Neural cell (in vitro differentiated cells): ENCODE results near the gene CDK5RAP2. TPM values are rescaled to one million over a fixed set of nuclear protein-coding genes. Genes with fewer than 3 reads are reported as not detected.

ENCODE experiments used
- H2AFZ ChIP-seq: fragments of 200-600, 300-800 bp; sonication (generic), shearing (Covaris generic); 2 replicates; pipeline ENCODE4 v1.6.0; 2014; ENCODE audit warnings: low read depth, mild to moderate bottlenecking, antibody characterized with exemption, low read length, moderate library complexity
- H3F3A ChIP-seq: fragments of 200-600 bp; shearing (Covaris generic); 2 replicates; pipeline ENCODE4 v1.6.1; 2016; ENCODE audit warnings: mild to moderate bottlenecking, moderate library complexity, mixed read lengths, antibody characterized with exemption, low read length; ENCODE audit not compliant: insufficient read depth, poor library complexity, severe bottlenecking
- H3K27ac ChIP-seq: fragments of 200-600, 300-800 bp; sonication (generic), shearing (Covaris generic); 2 replicates; pipeline ENCODE4 v1.5.1; 2014; ENCODE audit warnings: mild to moderate bottlenecking, low read length, moderate library complexity
- H3K27me3 ChIP-seq: fragments of 300-800, 200-600 bp; sonication (generic), shearing (Covaris generic); 2 replicates; pipeline ENCODE4 v1.6.0; 2014; ENCODE audit warnings: mild to moderate bottlenecking, low read depth, low read length, moderate library complexity; ENCODE audit not compliant: insufficient read depth
- H3K36me3 ChIP-seq: fragments of 300-800, 200-600 bp; sonication (generic), shearing (Covaris generic); 2 replicates; pipeline ENCODE4 v1.5.1; 2014; ENCODE audit warnings: mild to moderate bottlenecking, antibody characterized with exemption, low read length, moderate library complexity; ENCODE audit not compliant: insufficient read depth
- H3K4me2 ChIP-seq: fragments of 300-800, 200-600 bp; sonication (generic), shearing (Covaris generic); 2 replicates; pipeline ENCODE4 v1.6.0; 2014; ENCODE audit warnings: mild to moderate bottlenecking, low read length
- H3K4me3 ChIP-seq: fragments of 300-800, 200-600 bp; sonication (generic), shearing (Covaris generic); 2 replicates; pipeline ENCODE4 v1.5.1; 2014; ENCODE audit warnings: mild to moderate bottlenecking, low read length, moderate library complexity
- H3K79me2 ChIP-seq: fragments of 200-600 bp; shearing (Covaris generic); replicated peaks from 2 replicates; pipeline ENCODE4 v1.6.0; 2014; ENCODE audit warnings: mild to moderate bottlenecking, low read length, moderate library complexity; ENCODE audit not compliant: insufficient read depth
- H3K9ac ChIP-seq: fragments of 300-800, 200-600 bp; sonication (generic), shearing (Covaris generic); 2 replicates; pipeline ENCODE4 v1.6.1; 2016; ENCODE audit warnings: mild to moderate bottlenecking, low read length, mixed read lengths
- H3K9me2 ChIP-seq: fragments of 200-600 bp; shearing (Covaris generic); 2 replicates; pipeline ENCODE4 v1.6.1; 2016; ENCODE audit warnings: mild to moderate bottlenecking, low read length, mixed read lengths; ENCODE audit not compliant: insufficient read depth
- H3K9me3 ChIP-seq: fragments of 200-600, 300-800 bp; sonication (generic), shearing (Covaris generic); 2 replicates; pipeline ENCODE4 v1.6.1; 2016; ENCODE audit warnings: mild to moderate bottlenecking, mixed run types, low read length, moderate library complexity, mixed read lengths
- H4K20me1 ChIP-seq: fragments of 200-600 bp; shearing (Covaris generic); 2 replicates; pipeline ENCODE4 v1.6.1; 2016; ENCODE audit warnings: mild to moderate bottlenecking, mixed run types; ENCODE audit not compliant: insufficient read depth
- EP300 ChIP-seq: fragments of 450-650 bp; conservative IDR thresholded peaks from 2 replicates; pipeline ENCODE4 v1.6.1; 2014; ENCODE audit warnings: antibody characterized with exemption, mild to moderate bottlenecking, moderate library complexity; ENCODE audit not compliant: poor library complexity, severe bottlenecking
- EZH2 ChIP-seq: fragments of 200-600, 300-800 bp; shearing (Covaris generic), sonication (generic); IDR thresholded peaks from 2 replicates; pipeline ENCODE4 v1.6.1; 2014; ENCODE audit warnings: antibody characterized with exemption, low read length, borderline replicate concordance, mild to moderate bottlenecking; ENCODE audit not compliant: insufficient read depth, poor library complexity, severe bottlenecking
- MXI1 ChIP-seq: fragments of 450-650 bp; conservative IDR thresholded peaks from 2 replicates; pipeline ENCODE4 v1.6.1; 2014; ENCODE audit warnings: antibody characterized with exemption, mild to moderate bottlenecking; ENCODE audit not compliant: poor library complexity, severe bottlenecking
- POLR2AphosphoS5 ChIP-seq: IDR thresholded peaks from 2 replicates; pipeline ENCODE4 v1.6.1; 2012
- RAD21 ChIP-seq: fragments of 450-650 bp; conservative IDR thresholded peaks from 2 replicates; pipeline ENCODE4 v1.6.1; 2014; ENCODE audit warnings: antibody characterized with exemption, mild to moderate bottlenecking, moderate library complexity
- SMC3 ChIP-seq: fragments of 450-650 bp; conservative IDR thresholded peaks from 2 replicates; pipeline ENCODE4 v1.6.1; 2014; ENCODE audit warnings: antibody characterized with exemption, mild to moderate bottlenecking, moderate library complexity; ENCODE audit not compliant: poor library complexity
- TAF1 ChIP-seq: IDR thresholded peaks from 2 replicates; pipeline ENCODE4 v1.6.1; 2012; ENCODE audit warnings: low read depth
- polyA plus RNA-seq: library from polyadenylated mRNA; depleted of rRNA; stranded (reverse); fragments of >200 nt; gene quantifications from 2 replicates; pipeline ENCODE4 v1.2.3, GENCODE V29; 2014
- TF ChIP-seq, protein P1 (sequence below): IDR thresholded peaks from 2 replicates; pipeline ENCODE4 v1.6.1; 2012; ENCODE audit warnings: borderline replicate concordance
- TF ChIP-seq, protein P2 (sequence below): fragments of 450-650 bp; IDR thresholded peaks from 2 replicates; pipeline ENCODE4 v1.5.1; 2014; ENCODE audit warnings: antibody characterized with exemption, mild to moderate bottlenecking, moderate library complexity; ENCODE audit not compliant: poor library complexity, severe bottlenecking

CDK5RAP2 gene
- polyA plus RNA-seq, 1 donor from 2014 or later: 43.3 TPM

GRCh38 chr9:120571443-120572257 lies 8.3 kb downstream of the CDK5RAP2 start:
- Histone ChIP-seq H3K9ac (no peak overlapping the region), H3K79me2 (peaks cover 19% of the 10 kb centered on the region), H3K9me2 (no peaks in the 10 kb centered on the region), H4K20me1 (no peaks in the 10 kb centered on the region), H3K4me2 (no peak overlapping the region), H3K27ac (no peak overlapping the region), H3F3A (no peaks in the 10 kb centered on the region), H2AFZ (no peak overlapping the region), H3K27me3 (no peaks in the 10 kb centered on the region), H3K9me3 (no peaks in the 10 kb centered on the region), H3K36me3 (no peaks in the 10 kb centered on the region), H3K4me3 (no peak overlapping the region)
- TF ChIP-seq SMC3: no peak
- TF ChIP-seq POLR2AphosphoS5: no peak
- TF ChIP-seq TAF1: no peak
- TF ChIP-seq MXI1: no peak
- no peak for TF ChIP-seq EP300
- TF ChIP-seq RAD21: no peak
- TF ChIP-seq EZH2: no peak
- TF ChIP-seq, protein P1, sequence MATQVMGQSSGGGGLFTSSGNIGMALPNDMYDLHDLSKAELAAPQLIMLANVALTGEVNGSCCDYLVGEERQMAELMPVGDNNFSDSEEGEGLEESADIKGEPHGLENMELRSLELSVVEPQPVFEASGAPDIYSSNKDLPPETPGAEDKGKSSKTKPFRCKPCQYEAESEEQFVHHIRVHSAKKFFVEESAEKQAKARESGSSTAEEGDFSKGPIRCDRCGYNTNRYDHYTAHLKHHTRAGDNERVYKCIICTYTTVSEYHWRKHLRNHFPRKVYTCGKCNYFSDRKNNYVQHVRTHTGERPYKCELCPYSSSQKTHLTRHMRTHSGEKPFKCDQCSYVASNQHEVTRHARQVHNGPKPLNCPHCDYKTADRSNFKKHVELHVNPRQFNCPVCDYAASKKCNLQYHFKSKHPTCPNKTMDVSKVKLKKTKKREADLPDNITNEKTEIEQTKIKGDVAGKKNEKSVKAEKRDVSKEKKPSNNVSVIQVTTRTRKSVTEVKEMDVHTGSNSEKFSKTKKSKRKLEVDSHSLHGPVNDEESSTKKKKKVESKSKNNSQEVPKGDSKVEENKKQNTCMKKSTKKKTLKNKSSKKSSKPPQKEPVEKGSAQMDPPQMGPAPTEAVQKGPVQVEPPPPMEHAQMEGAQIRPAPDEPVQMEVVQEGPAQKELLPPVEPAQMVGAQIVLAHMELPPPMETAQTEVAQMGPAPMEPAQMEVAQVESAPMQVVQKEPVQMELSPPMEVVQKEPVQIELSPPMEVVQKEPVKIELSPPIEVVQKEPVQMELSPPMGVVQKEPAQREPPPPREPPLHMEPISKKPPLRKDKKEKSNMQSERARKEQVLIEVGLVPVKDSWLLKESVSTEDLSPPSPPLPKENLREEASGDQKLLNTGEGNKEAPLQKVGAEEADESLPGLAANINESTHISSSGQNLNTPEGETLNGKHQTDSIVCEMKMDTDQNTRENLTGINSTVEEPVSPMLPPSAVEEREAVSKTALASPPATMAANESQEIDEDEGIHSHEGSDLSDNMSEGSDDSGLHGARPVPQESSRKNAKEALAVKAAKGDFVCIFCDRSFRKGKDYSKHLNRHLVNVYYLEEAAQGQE: no peak
- TF ChIP-seq, protein P2, sequence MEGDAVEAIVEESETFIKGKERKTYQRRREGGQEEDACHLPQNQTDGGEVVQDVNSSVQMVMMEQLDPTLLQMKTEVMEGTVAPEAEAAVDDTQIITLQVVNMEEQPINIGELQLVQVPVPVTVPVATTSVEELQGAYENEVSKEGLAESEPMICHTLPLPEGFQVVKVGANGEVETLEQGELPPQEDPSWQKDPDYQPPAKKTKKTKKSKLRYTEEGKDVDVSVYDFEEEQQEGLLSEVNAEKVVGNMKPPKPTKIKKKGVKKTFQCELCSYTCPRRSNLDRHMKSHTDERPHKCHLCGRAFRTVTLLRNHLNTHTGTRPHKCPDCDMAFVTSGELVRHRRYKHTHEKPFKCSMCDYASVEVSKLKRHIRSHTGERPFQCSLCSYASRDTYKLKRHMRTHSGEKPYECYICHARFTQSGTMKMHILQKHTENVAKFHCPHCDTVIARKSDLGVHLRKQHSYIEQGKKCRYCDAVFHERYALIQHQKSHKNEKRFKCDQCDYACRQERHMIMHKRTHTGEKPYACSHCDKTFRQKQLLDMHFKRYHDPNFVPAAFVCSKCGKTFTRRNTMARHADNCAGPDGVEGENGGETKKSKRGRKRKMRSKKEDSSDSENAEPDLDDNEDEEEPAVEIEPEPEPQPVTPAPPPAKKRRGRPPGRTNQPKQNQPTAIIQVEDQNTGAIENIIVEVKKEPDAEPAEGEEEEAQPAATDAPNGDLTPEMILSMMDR: no peak

DNA sequence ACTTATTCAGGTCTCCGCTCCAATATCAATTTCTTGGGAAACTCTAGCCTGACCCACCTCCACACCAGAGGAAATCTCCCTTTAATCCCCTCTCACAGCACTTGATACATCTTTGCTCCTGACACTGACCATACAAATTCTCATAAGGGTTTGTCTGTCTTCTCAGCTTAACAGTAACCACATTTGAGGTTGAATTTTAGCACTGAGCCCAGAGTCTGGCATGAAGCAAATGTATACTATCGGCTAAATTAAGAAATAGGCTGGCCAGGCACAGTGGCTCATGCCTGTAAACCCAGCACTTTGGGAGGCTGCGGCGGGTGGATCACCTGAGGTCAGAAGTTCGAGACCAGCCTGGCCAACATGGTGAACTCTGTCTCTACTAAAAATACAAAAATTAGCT lies 9.7 kb downstream of the CDK5RAP2 start:
- Histone ChIP-seq H2AFZ (no peak overlapping the region), H3K4me2 (no peak overlapping the region), H3K27me3 (no peaks in the 10 kb centered on the region), H3K36me3 (peaks cover 4% of the 10 kb centered on the region), H4K20me1 (no peaks in the 10 kb centered on the region), H3K9ac (no peak overlapping the region), H3K9me3 (no peaks in the 10 kb centered on the region), H3F3A (no peaks in the 10 kb centered on the region), H3K27ac (no peak overlapping the region), H3K79me2 (peaks cover 15% of the 10 kb centered on the region), H3K9me2 (no peaks in the 10 kb centered on the region), H3K4me3 (no peak overlapping the region)
- no peak for TF ChIP-seq SMC3
- no peak for TF ChIP-seq EP300
- no peak for TF ChIP-seq MXI1
- TF ChIP-seq, protein P2: no peak
- no peak for TF ChIP-seq EZH2
- TF ChIP-seq, protein P1: no peak
- no peak for TF ChIP-seq POLR2AphosphoS5
- no peak for TF ChIP-seq RAD21
